Neural progenitor cell (in vitro differentiated cells): ENCODE measurements around the gene MEGF6. TPM values are rescaled to one million over a fixed set of nuclear protein-coding genes. Genes with fewer than 3 reads are reported as not detected.

Experiments used
- DNase-seq: peaks from one replicate; pipeline ENCODE4 v3.0.0-alpha.2; 2016; ENCODE audit warnings: low spot score
- H2AFZ ChIP-seq: fragments of 200-600 bp; sonication (generic); replicated peaks from 2 replicates; pipeline ENCODE4 v1.6.1; 2016; ENCODE audit warnings: antibody characterized with exemption
- H3F3A ChIP-seq: fragments of 200-600 bp; sonication (generic); 2 replicates; pipeline ENCODE4 v1.6.1; 2016; ENCODE audit warnings: antibody characterized with exemption, low read depth
- H3K27ac ChIP-seq: fragments of 200-600 bp; sonication (generic); 2 replicates; pipeline ENCODE4 v1.5.1; 2016; ENCODE audit warnings: mild to moderate bottlenecking
- H3K27me3 ChIP-seq: fragments of 200-600 bp; sonication (generic); 2 replicates; pipeline ENCODE4 v1.6.1; 2016; ENCODE audit warnings: mild to moderate bottlenecking, moderate library complexity
- H3K36me3 ChIP-seq: fragments of 200-600 bp; sonication (generic); 2 replicates; pipeline ENCODE4 v1.5.1; 2016
- H3K4me1 ChIP-seq: fragments of 200-600 bp; sonication (generic); 2 replicates; pipeline ENCODE4 v1.6.1; 2016; ENCODE audit warnings: mixed run types
- H3K4me2 ChIP-seq: fragments of 200-600 bp; sonication (generic); 2 replicates; pipeline ENCODE4 v1.6.1; 2016
- H3K4me3 ChIP-seq: fragments of 200-600 bp; sonication (generic); 2 replicates; pipeline ENCODE4 v1.5.1; 2016
- H3K79me2 ChIP-seq: fragments of 200-600 bp; sonication (generic); 2 replicates; pipeline ENCODE4 v1.6.1; 2016; ENCODE audit warnings: low read depth
- H3K9ac ChIP-seq: fragments of 200-600 bp; sonication (generic); 2 replicates; pipeline ENCODE4 v1.6.1; 2016
- H3K9me3 ChIP-seq: fragments of 200-600 bp; sonication (generic); 2 replicates; pipeline ENCODE4 v1.5.1; 2016; ENCODE audit warnings: low read depth
- H4K20me1 ChIP-seq: fragments of 200-600 bp; sonication (generic); 2 replicates; pipeline ENCODE4 v1.6.1; 2016; ENCODE audit warnings: low read depth
- H3K27ac Mint-ChIP-seq: 3 replicates; pipeline ENCODE4 v1.8.0; 2021; ENCODE audit warnings: mixed read lengths
- H3K27me3 Mint-ChIP-seq: 2 replicates; pipeline ENCODE4 v1.8.0; 2022; ENCODE audit warnings: low read depth, mild to moderate bottlenecking, inconsistent platforms, moderate library complexity, mixed read lengths; ENCODE audit not compliant: insufficient read depth
- H3K36me3 Mint-ChIP-seq: 3 replicates; pipeline ENCODE4 v1.8.0; 2021; ENCODE audit warnings: mixed read lengths
- H3K4me1 Mint-ChIP-seq: 3 replicates; pipeline ENCODE4 v1.8.0; 2021; ENCODE audit warnings: mixed read lengths
- H3K4me3 Mint-ChIP-seq: 3 replicates; pipeline ENCODE4 v1.8.0; 2021; ENCODE audit warnings: mild to moderate bottlenecking, moderate library complexity, mixed read lengths
- H3K9me3 Mint-ChIP-seq: 3 replicates; pipeline ENCODE4 v1.8.0; 2020; ENCODE audit warnings: mixed read lengths
- EZH2 ChIP-seq: fragments of 200-600 bp; sonication (generic); IDR thresholded peaks from 2 replicates; pipeline ENCODE4 v1.6.1; 2017; ENCODE audit warnings: antibody characterized with exemption, mild to moderate bottlenecking, moderate library complexity
- EZH2phosphoT487 ChIP-seq: fragments of 200-600 bp; sonication (generic); IDR thresholded peaks from 2 replicates; pipeline ENCODE4 v1.6.1; 2017; ENCODE audit warnings: antibody characterized with exemption
- total RNA-seq: library from RNA; depleted of rRNA; stranded (reverse); fragments of >200 nt; gene quantifications from 2 replicates; pipeline ENCODE4 v1.2.3, GENCODE V29; 2015; ENCODE audit warnings: low replicate concordance
- TF ChIP-seq, protein P1 (sequence below): fragments of 200-600 bp; sonication (generic); IDR thresholded peaks from 2 replicates; pipeline ENCODE4 v1.5.1; 2017; ENCODE audit warnings: antibody characterized with exemption, mild to moderate bottlenecking

MEGF6 gene
- total RNA-seq, 1 donor from 2014 or later: 1.7 TPM

DNA sequence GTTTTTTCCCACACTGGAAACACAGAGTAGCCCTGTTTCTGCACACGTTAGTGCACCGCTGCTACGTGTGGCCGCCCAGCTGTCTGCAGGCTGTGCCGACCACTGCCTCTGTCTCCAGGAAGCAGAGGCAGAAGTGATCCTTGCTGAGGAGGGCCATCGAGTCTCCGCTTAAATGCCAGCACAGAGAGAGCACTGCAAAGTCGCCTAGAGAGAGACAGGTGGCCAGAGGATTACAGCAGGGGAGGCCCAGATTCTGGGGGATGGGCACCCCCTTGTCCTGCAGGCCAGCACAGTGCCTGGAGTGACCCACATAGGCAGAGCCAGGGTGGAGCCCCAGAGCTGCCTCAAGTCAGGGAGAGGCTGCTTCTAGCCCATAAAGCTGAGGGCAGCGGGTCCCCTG lies 19.6 kb upstream of the MEGF6 start:
- H3K9ac ChIP-seq: no peak overlapping the region
- H3K4me1 Mint-ChIP-seq: peaks cover under 1% of the 10 kb centered on the region
- H3K27me3 Mint-ChIP-seq: no peaks in the 10 kb centered on the region
- peak overlapping the region; percentile 24 for H3K4me3 Mint-ChIP-seq
- H3K4me2 ChIP-seq: peak overlapping the region; percentile 61
- no peak overlapping the region for H3K4me3 ChIP-seq
- H3K27me3 ChIP-seq: no peaks in the 10 kb centered on the region
- no peak overlapping the region for H3K27ac Mint-ChIP-seq
- no peak for TF ChIP-seq EZH2phosphoT487
- TF ChIP-seq, protein P1, sequence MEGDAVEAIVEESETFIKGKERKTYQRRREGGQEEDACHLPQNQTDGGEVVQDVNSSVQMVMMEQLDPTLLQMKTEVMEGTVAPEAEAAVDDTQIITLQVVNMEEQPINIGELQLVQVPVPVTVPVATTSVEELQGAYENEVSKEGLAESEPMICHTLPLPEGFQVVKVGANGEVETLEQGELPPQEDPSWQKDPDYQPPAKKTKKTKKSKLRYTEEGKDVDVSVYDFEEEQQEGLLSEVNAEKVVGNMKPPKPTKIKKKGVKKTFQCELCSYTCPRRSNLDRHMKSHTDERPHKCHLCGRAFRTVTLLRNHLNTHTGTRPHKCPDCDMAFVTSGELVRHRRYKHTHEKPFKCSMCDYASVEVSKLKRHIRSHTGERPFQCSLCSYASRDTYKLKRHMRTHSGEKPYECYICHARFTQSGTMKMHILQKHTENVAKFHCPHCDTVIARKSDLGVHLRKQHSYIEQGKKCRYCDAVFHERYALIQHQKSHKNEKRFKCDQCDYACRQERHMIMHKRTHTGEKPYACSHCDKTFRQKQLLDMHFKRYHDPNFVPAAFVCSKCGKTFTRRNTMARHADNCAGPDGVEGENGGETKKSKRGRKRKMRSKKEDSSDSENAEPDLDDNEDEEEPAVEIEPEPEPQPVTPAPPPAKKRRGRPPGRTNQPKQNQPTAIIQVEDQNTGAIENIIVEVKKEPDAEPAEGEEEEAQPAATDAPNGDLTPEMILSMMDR: no peak
- no peaks in the 10 kb centered on the region for H3K9me3 Mint-ChIP-seq
- no peak overlapping the region for H2AFZ ChIP-seq
- no peaks in the 10 kb centered on the region for H3K9me3 ChIP-seq
- peaks cover 10% of the 10 kb centered on the region for H3K36me3 Mint-ChIP-seq
- H4K20me1 ChIP-seq: peaks cover 3% of the 10 kb centered on the region
- H3F3A ChIP-seq: peaks cover 18% of the 10 kb centered on the region
- H3K27ac ChIP-seq: peak overlapping the region; percentile 1
- peaks cover 13% of the 10 kb centered on the region for H3K4me1 ChIP-seq
- no peaks in the 10 kb centered on the region for H3K36me3 ChIP-seq
- peaks cover 4% of the 10 kb centered on the region for H3K79me2 ChIP-seq
- DNase-seq: no peak

DNA sequence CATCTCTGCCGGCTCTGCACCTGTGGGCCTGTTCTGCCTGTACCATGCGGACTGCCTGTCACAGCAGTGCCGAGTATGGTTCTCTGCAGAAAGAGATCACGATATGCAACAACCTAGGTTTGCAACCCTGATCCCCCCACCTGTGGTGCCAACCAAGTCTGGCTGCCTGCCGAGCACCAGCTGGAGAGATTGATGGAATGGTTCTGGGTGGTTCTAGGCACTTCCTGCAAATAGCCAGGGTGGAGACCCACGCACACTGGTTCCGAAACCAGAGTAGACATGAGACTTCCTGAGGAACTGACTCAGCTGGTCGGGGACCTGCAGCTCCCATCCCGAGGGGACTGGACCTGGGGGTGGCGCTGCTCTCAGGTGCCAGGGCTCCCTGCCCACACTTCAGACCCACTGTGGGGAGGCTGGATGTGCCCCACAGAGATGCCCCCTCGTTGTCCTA lies 18.9 kb upstream of the MEGF6 start:
- H3K36me3 ChIP-seq: no peaks in the 10 kb centered on the region
- H4K20me1 ChIP-seq: peaks cover 6% of the 10 kb centered on the region
- H3K36me3 Mint-ChIP-seq: peaks cover 8% of the 10 kb centered on the region
- H3K9me3 Mint-ChIP-seq: no peaks in the 10 kb centered on the region
- H3K4me2 ChIP-seq: no peak overlapping the region
- H3F3A ChIP-seq: peaks cover 18% of the 10 kb centered on the region
- no peak overlapping the region for H3K4me3 ChIP-seq
- no peak overlapping the region for H3K9ac ChIP-seq
- no peak overlapping the region for H3K4me3 Mint-ChIP-seq
- no peak overlapping the region for H3K27ac ChIP-seq
- peaks cover 15% of the 10 kb centered on the region for H3K4me1 ChIP-seq
- no peak for DNase-seq
- no peaks in the 10 kb centered on the region for H3K27me3 Mint-ChIP-seq
- H3K27ac Mint-ChIP-seq: no peak overlapping the region
- peaks cover 4% of the 10 kb centered on the region for H3K4me1 Mint-ChIP-seq
- H3K79me2 ChIP-seq: peaks cover 10% of the 10 kb centered on the region
- no peaks in the 10 kb centered on the region for H3K9me3 ChIP-seq
- H3K27me3 ChIP-seq: no peaks in the 10 kb centered on the region
- H2AFZ ChIP-seq: no peak overlapping the region
- TF ChIP-seq EZH2: no peak
- TF ChIP-seq, protein P1: no peak
- TF ChIP-seq EZH2phosphoT487: no peak

DNA sequence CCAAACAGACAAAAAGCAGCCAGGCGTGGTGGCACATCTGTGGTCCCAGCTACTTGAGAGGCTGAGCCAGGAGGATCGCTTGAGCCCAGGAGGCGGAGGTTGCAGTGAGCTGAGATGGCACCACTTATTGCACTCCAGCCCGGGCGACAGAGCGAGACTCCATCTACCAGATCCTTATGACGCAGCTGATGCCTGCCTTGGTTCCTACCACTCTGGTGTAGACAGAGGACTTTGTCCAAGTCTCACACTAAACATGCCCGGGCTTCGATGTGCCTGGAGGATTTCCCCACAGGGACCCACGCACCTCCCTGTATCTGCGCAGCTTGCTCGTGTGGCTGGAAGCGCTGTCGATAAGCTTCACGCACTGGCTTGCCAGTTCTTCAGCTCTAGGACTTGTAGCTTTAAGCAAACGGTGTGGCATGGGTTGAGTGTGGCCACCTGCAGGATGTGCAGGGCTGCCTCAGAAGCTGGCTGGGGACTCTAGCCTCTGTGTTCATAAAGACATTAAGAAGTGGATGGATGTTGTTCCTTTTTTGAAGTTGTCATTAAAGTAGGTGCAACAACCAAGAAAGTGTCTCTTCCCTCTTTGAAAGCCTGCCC lies 18.4 kb upstream of the MEGF6 start:
- TF ChIP-seq, protein P1: no peak
- no peak for TF ChIP-seq EZH2phosphoT487
- no peak for TF ChIP-seq EZH2
- H2AFZ ChIP-seq: no peak overlapping the region
- H3K9me3 ChIP-seq: no peaks in the 10 kb centered on the region
- no peak overlapping the region for H3K27ac Mint-ChIP-seq
- no peak for DNase-seq
- no peaks in the 10 kb centered on the region for H3K9me3 Mint-ChIP-seq
- peaks cover 15% of the 10 kb centered on the region for H3K4me1 ChIP-seq
- no peak overlapping the region for H3K4me2 ChIP-seq
- H3K4me3 ChIP-seq: no peak overlapping the region
- no peak overlapping the region for H3K4me3 Mint-ChIP-seq
- no peaks in the 10 kb centered on the region for H3K36me3 ChIP-seq
- no peaks in the 10 kb centered on the region for H3K27me3 ChIP-seq
- peaks cover 4% of the 10 kb centered on the region for H3K4me1 Mint-ChIP-seq
- peaks cover 6% of the 10 kb centered on the region for H4K20me1 ChIP-seq
- H3F3A ChIP-seq: peaks cover 18% of the 10 kb centered on the region
- H3K79me2 ChIP-seq: peaks cover 10% of the 10 kb centered on the region
- no peak overlapping the region for H3K27ac ChIP-seq
- peaks cover under 1% of the 10 kb centered on the region for H3K27me3 Mint-ChIP-seq
- H3K9ac ChIP-seq: no peak overlapping the region
- H3K36me3 Mint-ChIP-seq: peaks cover 6% of the 10 kb centered on the region
